Measurements from ENCODE around the gene PARD6B. TPM values are rescaled to one million over a fixed set of nuclear protein-coding genes. Genes with fewer than 3 reads are reported as not detected.
"Not testable (repeated sequence)": the region's sequence is repeated elsewhere in the genome, so short reads cannot be mapped to it uniquely, and the experiment has no call there.

Gene PARD6B
- total RNA-seq, 1 experiment from 2014 or later, result 29.6 TPM

DNA sequence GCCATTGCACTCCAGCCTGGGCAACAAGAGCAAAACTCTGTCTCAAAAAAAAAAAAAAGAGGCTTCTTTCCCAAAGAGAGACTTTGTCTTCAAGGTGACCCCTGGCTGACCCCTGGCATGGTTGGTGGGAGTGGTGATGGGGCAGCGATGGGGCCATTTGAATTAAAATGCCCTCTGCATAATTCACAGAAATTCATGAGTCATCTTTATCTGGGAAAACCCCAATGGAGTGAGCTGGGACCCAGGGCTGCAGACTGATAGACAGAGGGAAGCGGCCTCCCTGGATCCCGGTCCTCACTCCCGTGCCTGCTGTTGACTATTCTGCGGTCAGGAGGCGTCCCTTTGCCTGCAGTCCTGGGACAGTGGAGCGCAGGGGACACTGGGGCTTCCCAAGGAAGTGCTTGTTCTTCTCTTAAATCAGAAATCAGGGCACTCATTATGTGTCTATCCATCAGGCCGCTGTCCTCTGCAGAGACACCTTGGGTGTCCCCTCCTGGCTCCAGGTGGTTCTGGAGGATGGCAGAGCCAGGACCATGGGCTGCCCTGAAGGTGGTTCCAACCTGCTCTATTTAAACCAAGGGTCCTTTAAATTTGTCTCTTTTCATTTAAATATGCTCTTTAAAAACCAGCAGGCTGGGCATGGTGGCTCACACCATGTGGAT, 40.2 kb downstream of the PARD6B start:
- POLR2A ChIA-PET; DNase-seq (ENCODE audit: low spot score); H3K27ac Mint-ChIP-seq; H3K36me3 Mint-ChIP-seq; ATAC-seq; H3K9me3 Mint-ChIP-seq; H3K27me3 Mint-ChIP-seq (ENCODE audit: low read depth); H3K4me3 Mint-ChIP-seq: not testable (repeated sequence)
- peaks cover 21% of the 10 kb centered on the region for H3K4me1 Mint-ChIP-seq
- CTCF ChIA-PET, result interaction anchor here (1.7 to 2.4 kb wide), 2 partner anchors 131 kb away, joined by 8 read pairs; no protein-coding TSS in a partner anchor

DNA sequence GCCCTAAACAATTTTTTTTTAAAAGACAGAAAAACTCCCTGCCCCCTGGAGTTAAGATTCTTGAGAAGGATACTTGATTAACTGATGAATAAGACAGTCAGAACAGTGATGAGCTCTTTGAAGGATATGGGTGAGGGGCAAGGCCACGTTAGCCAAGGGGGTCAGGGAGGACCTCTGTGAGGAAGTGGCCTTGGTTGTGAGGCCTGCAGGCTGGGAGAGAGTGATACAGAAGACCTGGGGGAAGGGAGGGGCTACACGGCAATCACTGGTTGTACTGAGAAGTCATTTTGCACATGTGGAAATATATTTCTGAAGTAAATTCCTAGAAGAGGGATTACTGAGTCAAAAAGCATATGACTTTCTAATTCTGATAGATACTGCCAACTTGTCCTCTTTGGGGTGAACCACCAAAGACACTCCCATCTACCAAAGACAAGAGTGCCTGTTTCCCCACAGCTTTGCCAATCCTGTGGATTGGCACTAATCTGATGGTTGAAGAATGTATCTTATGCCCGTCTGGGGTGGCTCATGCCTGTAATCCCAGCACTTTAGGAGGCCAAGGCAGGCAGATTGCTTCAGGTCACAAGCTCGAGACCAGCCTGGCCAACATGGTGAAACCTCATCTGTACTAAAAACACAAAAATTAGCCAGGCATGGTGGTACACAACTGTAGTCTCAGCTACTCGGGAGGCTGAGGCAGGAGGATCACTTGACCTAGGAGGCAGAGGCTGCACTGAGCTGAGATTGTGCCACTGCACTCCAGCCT, 41.2 kb downstream of the PARD6B start:
- TF ChIP-seq SOX15 (CRISPR knock-in tag; IDR thresholded peaks at IDR 0.05) (no peak), ZNF423 (CRISPR knock-in tag; IDR thresholded peaks at IDR 0.05) (no peak), IRF2 (CRISPR knock-in tag; IDR thresholded peaks at IDR 0.05; ENCODE audit: borderline replicate concordance, low read depth) (no peak), CREB1 (CRISPR knock-in tag; IDR thresholded peaks at IDR 0.05) (no peak), EMX1 (CRISPR knock-in tag; IDR thresholded peaks at IDR 0.05) (no peak), FOXJ3 (CRISPR knock-in tag; IDR thresholded peaks at IDR 0.05; ENCODE audit: borderline replicate concordance) (no peak), RELA (CRISPR knock-in tag; IDR thresholded peaks at IDR 0.05; ENCODE audit: borderline replicate concordance) (no peak), ZNF396 (CRISPR knock-in tag; IDR thresholded peaks at IDR 0.05; ENCODE audit: borderline replicate concordance) (no peak)
- TF ChIP-seq, protein P1, sequence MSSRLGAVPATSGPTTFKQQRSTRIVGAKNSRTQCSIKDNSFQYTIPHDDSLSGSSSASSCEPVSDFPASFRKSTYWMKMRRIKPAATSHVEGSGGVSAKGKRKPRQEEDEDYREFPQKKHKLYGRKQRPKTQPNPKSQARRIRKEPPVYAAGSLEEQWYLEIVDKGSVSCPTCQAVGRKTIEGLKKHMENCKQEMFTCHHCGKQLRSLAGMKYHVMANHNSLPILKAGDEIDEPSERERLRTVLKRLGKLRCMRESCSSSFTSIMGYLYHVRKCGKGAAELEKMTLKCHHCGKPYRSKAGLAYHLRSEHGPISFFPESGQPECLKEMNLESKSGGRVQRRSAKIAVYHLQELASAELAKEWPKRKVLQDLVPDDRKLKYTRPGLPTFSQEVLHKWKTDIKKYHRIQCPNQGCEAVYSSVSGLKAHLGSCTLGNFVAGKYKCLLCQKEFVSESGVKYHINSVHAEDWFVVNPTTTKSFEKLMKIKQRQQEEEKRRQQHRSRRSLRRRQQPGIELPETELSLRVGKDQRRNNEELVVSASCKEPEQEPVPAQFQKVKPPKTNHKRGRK (CRISPR knock-in tag; IDR thresholded peaks at IDR 0.05; ENCODE audit: borderline replicate concordance), result no peak
- TF ChIP-seq, protein P2, sequence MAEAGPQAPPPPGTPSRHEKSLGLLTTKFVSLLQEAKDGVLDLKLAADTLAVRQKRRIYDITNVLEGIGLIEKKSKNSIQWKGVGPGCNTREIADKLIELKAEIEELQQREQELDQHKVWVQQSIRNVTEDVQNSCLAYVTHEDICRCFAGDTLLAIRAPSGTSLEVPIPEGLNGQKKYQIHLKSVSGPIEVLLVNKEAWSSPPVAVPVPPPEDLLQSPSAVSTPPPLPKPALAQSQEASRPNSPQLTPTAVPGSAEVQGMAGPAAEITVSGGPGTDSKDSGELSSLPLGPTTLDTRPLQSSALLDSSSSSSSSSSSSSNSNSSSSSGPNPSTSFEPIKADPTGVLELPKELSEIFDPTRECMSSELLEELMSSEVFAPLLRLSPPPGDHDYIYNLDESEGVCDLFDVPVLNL (CRISPR knock-in tag; IDR thresholded peaks at IDR 0.05; ENCODE audit: borderline replicate concordance, low read depth), result no peak
- TF ChIP-seq, protein P3, sequence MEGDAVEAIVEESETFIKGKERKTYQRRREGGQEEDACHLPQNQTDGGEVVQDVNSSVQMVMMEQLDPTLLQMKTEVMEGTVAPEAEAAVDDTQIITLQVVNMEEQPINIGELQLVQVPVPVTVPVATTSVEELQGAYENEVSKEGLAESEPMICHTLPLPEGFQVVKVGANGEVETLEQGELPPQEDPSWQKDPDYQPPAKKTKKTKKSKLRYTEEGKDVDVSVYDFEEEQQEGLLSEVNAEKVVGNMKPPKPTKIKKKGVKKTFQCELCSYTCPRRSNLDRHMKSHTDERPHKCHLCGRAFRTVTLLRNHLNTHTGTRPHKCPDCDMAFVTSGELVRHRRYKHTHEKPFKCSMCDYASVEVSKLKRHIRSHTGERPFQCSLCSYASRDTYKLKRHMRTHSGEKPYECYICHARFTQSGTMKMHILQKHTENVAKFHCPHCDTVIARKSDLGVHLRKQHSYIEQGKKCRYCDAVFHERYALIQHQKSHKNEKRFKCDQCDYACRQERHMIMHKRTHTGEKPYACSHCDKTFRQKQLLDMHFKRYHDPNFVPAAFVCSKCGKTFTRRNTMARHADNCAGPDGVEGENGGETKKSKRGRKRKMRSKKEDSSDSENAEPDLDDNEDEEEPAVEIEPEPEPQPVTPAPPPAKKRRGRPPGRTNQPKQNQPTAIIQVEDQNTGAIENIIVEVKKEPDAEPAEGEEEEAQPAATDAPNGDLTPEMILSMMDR (IDR thresholded peaks at IDR 0.05), result no peak
- TF ChIP-seq, protein P4, sequence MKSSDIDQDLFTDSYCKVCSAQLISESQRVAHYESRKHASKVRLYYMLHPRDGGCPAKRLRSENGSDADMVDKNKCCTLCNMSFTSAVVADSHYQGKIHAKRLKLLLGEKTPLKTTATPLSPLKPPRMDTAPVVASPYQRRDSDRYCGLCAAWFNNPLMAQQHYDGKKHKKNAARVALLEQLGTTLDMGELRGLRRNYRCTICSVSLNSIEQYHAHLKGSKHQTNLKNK (CRISPR knock-in tag; IDR thresholded peaks at IDR 0.05), result no peak
- TF ChIP-seq, protein P5, sequence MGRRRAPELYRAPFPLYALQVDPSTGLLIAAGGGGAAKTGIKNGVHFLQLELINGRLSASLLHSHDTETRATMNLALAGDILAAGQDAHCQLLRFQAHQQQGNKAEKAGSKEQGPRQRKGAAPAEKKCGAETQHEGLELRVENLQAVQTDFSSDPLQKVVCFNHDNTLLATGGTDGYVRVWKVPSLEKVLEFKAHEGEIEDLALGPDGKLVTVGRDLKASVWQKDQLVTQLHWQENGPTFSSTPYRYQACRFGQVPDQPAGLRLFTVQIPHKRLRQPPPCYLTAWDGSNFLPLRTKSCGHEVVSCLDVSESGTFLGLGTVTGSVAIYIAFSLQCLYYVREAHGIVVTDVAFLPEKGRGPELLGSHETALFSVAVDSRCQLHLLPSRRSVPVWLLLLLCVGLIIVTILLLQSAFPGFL (CRISPR knock-in tag; IDR thresholded peaks at IDR 0.05; ENCODE audit: borderline replicate concordance), result no peak
- TF ChIP-seq, protein P6, sequence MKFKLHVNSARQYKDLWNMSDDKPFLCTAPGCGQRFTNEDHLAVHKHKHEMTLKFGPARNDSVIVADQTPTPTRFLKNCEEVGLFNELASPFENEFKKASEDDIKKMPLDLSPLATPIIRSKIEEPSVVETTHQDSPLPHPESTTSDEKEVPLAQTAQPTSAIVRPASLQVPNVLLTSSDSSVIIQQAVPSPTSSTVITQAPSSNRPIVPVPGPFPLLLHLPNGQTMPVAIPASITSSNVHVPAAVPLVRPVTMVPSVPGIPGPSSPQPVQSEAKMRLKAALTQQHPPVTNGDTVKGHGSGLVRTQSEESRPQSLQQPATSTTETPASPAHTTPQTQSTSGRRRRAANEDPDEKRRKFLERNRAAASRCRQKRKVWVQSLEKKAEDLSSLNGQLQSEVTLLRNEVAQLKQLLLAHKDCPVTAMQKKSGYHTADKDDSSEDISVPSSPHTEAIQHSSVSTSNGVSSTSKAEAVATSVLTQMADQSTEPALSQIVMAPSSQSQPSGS (CRISPR knock-in tag; IDR thresholded peaks at IDR 0.05; ENCODE audit: borderline replicate concordance, low read depth), result no peak
- TF ChIP-seq, protein P7, sequence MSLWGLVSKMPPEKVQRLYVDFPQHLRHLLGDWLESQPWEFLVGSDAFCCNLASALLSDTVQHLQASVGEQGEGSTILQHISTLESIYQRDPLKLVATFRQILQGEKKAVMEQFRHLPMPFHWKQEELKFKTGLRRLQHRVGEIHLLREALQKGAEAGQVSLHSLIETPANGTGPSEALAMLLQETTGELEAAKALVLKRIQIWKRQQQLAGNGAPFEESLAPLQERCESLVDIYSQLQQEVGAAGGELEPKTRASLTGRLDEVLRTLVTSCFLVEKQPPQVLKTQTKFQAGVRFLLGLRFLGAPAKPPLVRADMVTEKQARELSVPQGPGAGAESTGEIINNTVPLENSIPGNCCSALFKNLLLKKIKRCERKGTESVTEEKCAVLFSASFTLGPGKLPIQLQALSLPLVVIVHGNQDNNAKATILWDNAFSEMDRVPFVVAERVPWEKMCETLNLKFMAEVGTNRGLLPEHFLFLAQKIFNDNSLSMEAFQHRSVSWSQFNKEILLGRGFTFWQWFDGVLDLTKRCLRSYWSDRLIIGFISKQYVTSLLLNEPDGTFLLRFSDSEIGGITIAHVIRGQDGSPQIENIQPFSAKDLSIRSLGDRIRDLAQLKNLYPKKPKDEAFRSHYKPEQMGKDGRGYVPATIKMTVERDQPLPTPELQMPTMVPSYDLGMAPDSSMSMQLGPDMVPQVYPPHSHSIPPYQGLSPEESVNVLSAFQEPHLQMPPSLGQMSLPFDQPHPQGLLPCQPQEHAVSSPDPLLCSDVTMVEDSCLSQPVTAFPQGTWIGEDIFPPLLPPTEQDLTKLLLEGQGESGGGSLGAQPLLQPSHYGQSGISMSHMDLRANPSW (CRISPR knock-in tag; conservative IDR thresholded peaks at IDR 0.05; ENCODE audit: low read depth), result no peak
- TF ChIP-seq, protein P8, sequence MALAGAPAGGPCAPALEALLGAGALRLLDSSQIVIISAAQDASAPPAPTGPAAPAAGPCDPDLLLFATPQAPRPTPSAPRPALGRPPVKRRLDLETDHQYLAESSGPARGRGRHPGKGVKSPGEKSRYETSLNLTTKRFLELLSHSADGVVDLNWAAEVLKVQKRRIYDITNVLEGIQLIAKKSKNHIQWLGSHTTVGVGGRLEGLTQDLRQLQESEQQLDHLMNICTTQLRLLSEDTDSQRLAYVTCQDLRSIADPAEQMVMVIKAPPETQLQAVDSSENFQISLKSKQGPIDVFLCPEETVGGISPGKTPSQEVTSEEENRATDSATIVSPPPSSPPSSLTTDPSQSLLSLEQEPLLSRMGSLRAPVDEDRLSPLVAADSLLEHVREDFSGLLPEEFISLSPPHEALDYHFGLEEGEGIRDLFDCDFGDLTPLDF (CRISPR knock-in tag; IDR thresholded peaks at IDR 0.05), result no peak
- TF ChIP-seq, protein P9, sequence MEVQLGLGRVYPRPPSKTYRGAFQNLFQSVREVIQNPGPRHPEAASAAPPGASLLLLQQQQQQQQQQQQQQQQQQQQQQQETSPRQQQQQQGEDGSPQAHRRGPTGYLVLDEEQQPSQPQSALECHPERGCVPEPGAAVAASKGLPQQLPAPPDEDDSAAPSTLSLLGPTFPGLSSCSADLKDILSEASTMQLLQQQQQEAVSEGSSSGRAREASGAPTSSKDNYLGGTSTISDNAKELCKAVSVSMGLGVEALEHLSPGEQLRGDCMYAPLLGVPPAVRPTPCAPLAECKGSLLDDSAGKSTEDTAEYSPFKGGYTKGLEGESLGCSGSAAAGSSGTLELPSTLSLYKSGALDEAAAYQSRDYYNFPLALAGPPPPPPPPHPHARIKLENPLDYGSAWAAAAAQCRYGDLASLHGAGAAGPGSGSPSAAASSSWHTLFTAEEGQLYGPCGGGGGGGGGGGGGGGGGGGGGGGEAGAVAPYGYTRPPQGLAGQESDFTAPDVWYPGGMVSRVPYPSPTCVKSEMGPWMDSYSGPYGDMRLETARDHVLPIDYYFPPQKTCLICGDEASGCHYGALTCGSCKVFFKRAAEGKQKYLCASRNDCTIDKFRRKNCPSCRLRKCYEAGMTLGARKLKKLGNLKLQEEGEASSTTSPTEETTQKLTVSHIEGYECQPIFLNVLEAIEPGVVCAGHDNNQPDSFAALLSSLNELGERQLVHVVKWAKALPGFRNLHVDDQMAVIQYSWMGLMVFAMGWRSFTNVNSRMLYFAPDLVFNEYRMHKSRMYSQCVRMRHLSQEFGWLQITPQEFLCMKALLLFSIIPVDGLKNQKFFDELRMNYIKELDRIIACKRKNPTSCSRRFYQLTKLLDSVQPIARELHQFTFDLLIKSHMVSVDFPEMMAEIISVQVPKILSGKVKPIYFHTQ (CRISPR knock-in tag; IDR thresholded peaks at IDR 0.05), result no peak
- no peaks in the 10 kb centered on the region for H3K9me3 Mint-ChIP-seq
- DNase-seq (ENCODE audit: low spot score) (no peak), ATAC-seq (no peak)
- no peaks in the 10 kb centered on the region for H3K36me3 Mint-ChIP-seq
- ChIA-PET CTCF (interaction anchor here (0.9 to 2.4 kb wide), 3 partner anchors 21 to 132 kb away, joined by 4 to 8 read pairs (median 6); no protein-coding TSS in a partner anchor), POLR2A (interaction anchor here (0.6 kb wide), 1 partner anchor 846 kb away, joined by 3 read pairs; no protein-coding TSS in a partner anchor)
- H3K27ac Mint-ChIP-seq, result no peak overlapping the region
- H3K27me3 Mint-ChIP-seq (ENCODE audit: low read depth), result no peaks in the 10 kb centered on the region
- no peak overlapping the region for H3K4me3 Mint-ChIP-seq
- H3K4me1 Mint-ChIP-seq, result peaks cover 12% of the 10 kb centered on the region
